ENCODE data around the gene OR5C1.

- TF ChIP-seq, protein P1, sequence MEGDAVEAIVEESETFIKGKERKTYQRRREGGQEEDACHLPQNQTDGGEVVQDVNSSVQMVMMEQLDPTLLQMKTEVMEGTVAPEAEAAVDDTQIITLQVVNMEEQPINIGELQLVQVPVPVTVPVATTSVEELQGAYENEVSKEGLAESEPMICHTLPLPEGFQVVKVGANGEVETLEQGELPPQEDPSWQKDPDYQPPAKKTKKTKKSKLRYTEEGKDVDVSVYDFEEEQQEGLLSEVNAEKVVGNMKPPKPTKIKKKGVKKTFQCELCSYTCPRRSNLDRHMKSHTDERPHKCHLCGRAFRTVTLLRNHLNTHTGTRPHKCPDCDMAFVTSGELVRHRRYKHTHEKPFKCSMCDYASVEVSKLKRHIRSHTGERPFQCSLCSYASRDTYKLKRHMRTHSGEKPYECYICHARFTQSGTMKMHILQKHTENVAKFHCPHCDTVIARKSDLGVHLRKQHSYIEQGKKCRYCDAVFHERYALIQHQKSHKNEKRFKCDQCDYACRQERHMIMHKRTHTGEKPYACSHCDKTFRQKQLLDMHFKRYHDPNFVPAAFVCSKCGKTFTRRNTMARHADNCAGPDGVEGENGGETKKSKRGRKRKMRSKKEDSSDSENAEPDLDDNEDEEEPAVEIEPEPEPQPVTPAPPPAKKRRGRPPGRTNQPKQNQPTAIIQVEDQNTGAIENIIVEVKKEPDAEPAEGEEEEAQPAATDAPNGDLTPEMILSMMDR (conservative IDR thresholded peaks at IDR 0.05 in 1 of 2, IDR thresholded peaks at IDR 0.05 in 1 of 2; ENCODE audit: extremely low read depth in 1 of 2, insufficient read depth in 1 of 2, low read depth in 1 of 2, low read length in 2 of 2): no peak
- TF ChIP-seq EZH2 (IDR thresholded peaks at IDR 0.05; ENCODE audit: borderline replicate concordance, low read length): no peak
Observed at GRCh38 chr9:122767817-122768216, 20.9 kb upstream of the OR5C1 start.
